K562 (cell line): ENCODE results near the gene EPHB1. TPM values are rescaled to one million over a fixed set of nuclear protein-coding genes. Genes with fewer than 3 reads are reported as not detected.

Source experiments
- ATAC-seq: fragments of 200-7000 bp; cut with Tn5 transposase; 3 replicates; pipeline ENCODE4 v1.9.1; 2020; ENCODE audit warnings: moderate library complexity
- BruUV-seq: library from RNA; stranded (reverse); fragments of 400-500 nt; replicated peaks from 2 replicates; lab custom pipeline; 2021; lab: Mats Ljungman, UMichigan
- CTCF ChIA-PET: fragments of 300-600 bp; formaldehyde crosslinking; extraction: SDS; loops from one replicate; lab custom pipeline; 2021; ENCODE audit warnings: low intra/inter-chr PET ratio; lab: Yijun Ruan, JAX
- POLR2A ChIA-PET: fragments of 300-600, 350-650 bp; sonication (Branson Sonifier 250); formaldehyde crosslinking; extraction: SDS; loops from one replicate; lab custom pipeline; 2021; ENCODE audit warnings: antibody characterized with exemption, inconsistent platforms; lab: Yijun Ruan, JAX
- DNase-seq, 4 experiments: peaks; one replicate each; pipeline versions ENCODE4 v3.0.0 to v3.0.0-alpha.2; 2011 to 2018; ENCODE audit warnings: low spot score in 3 of 4, mixed read lengths in 3 of 4; ENCODE audit errors: extremely low read depth in 1 of 4
- FAIRE-seq: peaks from 2 replicates; lab custom pipeline; 2011; peaks lifted over from hg19 to GRCh38; lab: Jason Lieb, UNC
- H2AFZ ChIP-seq: 2 replicates; pipeline ENCODE4 v1.6.0; 2011; ENCODE audit warnings: low read depth, low read length, control low read depth, inconsistent platforms
- H3K27ac ChIP-seq: fragments of 200-600 bp; 3 replicates; pipeline ENCODE4 v1.8.0; 2011; ENCODE audit warnings: low read depth, mild to moderate bottlenecking, control low read depth, inconsistent platforms, low read length, moderate library complexity, mixed read lengths; ENCODE audit errors: extremely low read depth
- H3K27me3 ChIP-seq, 2 experiments: fragments of 300-600 bp in 1 of 2; 2 replicates in 1 of 2; 3 replicates in 1 of 2; pipeline versions ENCODE4 v1.6.0 to v1.8.0; 2011; ENCODE audit warnings: inconsistent platforms in 2 of 2, low read length in 2 of 2, mild to moderate bottlenecking in 1 of 2, mixed read lengths in 1 of 2, moderate library complexity in 1 of 2; ENCODE audit not compliant: control insufficient read depth in 2 of 2, insufficient read depth in 2 of 2
- H3K36me3 ChIP-seq: fragments of 300-600 bp; 3 replicates; pipeline ENCODE4 v1.8.0; 2011; ENCODE audit warnings: mild to moderate bottlenecking, low read length, inconsistent platforms; ENCODE audit not compliant: control insufficient read depth, insufficient read depth
- H3K4me1 ChIP-seq, 2 experiments: fragments of 200-600 bp in 1 of 2; replicated peaks in 1 of 2; 2 replicates in 1 of 2; 3 replicates in 1 of 2; pipeline versions ENCODE4 v1.5.1 to v1.8.0; 2011; ENCODE audit warnings: inconsistent platforms in 2 of 2, low read length in 2 of 2, mild to moderate bottlenecking in 1 of 2, mixed read lengths in 1 of 2, moderate library complexity in 1 of 2; ENCODE audit not compliant: control insufficient read depth in 2 of 2, insufficient read depth in 2 of 2
- H3K4me2 ChIP-seq: 2 replicates; pipeline ENCODE4 v1.6.1; 2011; ENCODE audit warnings: low read length, control low read depth, inconsistent platforms, mixed read lengths; ENCODE audit not compliant: insufficient read depth
- H3K4me3 ChIP-seq: fragments of 200-600 bp; sonication (generic), shearing (Covaris generic); 2 replicates; pipeline ENCODE4 v1.5.1; 2016; ENCODE audit warnings: control low read depth, inconsistent platforms
- H3K79me2 ChIP-seq: fragments of 200-600 bp; 3 replicates; pipeline ENCODE4 v1.8.0; 2011; ENCODE audit warnings: low read length, inconsistent platforms; ENCODE audit not compliant: control insufficient read depth, insufficient read depth
- H3K9ac ChIP-seq, 2 experiments: 2 replicates each; pipeline versions ENCODE4 v1.6.0 to v1.6.1; 2011; ENCODE audit warnings: low read depth in 2 of 2, low read length in 2 of 2, control low read depth in 1 of 2, inconsistent platforms in 1 of 2, mild to moderate bottlenecking in 1 of 2, mixed read lengths in 1 of 2; ENCODE audit not compliant: insufficient read depth in 1 of 2
- H3K9me1 ChIP-seq: one replicate; pipeline ENCODE4 v1.6.0; 2011; ENCODE audit warnings: inconsistent platforms, mild to moderate bottlenecking, low read length, moderate library complexity; ENCODE audit not compliant: control insufficient read depth, insufficient read depth
- H3K9me3 ChIP-seq: replicated peaks from 2 replicates; pipeline ENCODE4 v1.5.1; 2011; ENCODE audit warnings: low read depth, low read length, inconsistent platforms; ENCODE audit not compliant: control insufficient read depth, insufficient read depth
- H4K20me1 ChIP-seq: replicated peaks from 2 replicates; pipeline ENCODE4 v1.6.1; 2011; ENCODE audit warnings: low read length, inconsistent platforms, mixed read lengths; ENCODE audit not compliant: control insufficient read depth, insufficient read depth
- BRD4 ChIP-seq: fragments of 200-600 bp; sonication (generic); IDR thresholded peaks from 2 replicates; pipeline ENCODE4 v1.6.1; 2017; ENCODE audit warnings: inconsistent platforms
- EZH2 ChIP-seq: IDR thresholded peaks from 2 replicates; pipeline ENCODE4 v1.6.1; 2012; ENCODE audit warnings: low read depth, mild to moderate bottlenecking, inconsistent platforms, low read length, borderline replicate concordance
- HNRNPUL1 ChIP-seq: fragments of 200-400 bp; formaldehyde crosslinking; IDR thresholded peaks from 2 replicates; pipeline ENCODE4 v1.6.1; 2017; ENCODE audit warnings: low read length
- SETDB1 ChIP-seq: IDR thresholded peaks from one replicate; pipeline ENCODE4 v1.6.1; 2012; ENCODE audit warnings: low read length, control low read depth, inconsistent platforms
- SLC30A9 ChIP-seq: fragments of 250-450 bp; sonication (Bioruptor Pico); IDR thresholded peaks from 2 replicates; pipeline ENCODE4 v1.8.0; 2022; ENCODE audit warnings: mild to moderate bottlenecking, moderate library complexity
- XRCC5 ChIP-seq: fragments of 200-400 bp; formaldehyde crosslinking; IDR thresholded peaks from 2 replicates; pipeline ENCODE4 v1.6.1; 2017; ENCODE audit warnings: low read depth, mild to moderate bottlenecking, low read length
- WGBS: fragments of 100-300 bp; shearing (Covaris generic); methylation state at CpG from one replicate; pipeline ENCODE4 v1.1.6; 2016; ENCODE audit warnings: low coverage, mixed read lengths; ENCODE audit not compliant: insufficient coverage; ENCODE audit errors: missing lambda C conversion rate; 5-methylcytosine and 5-hydroxymethylcytosine counted together
- in situ Hi-C: fragments of 300-500 bp; cut with MboI; formaldehyde crosslinking; loops from 4 replicates; pipeline ENCODE4 v1.15.0; 2018; ENCODE audit warnings: inconsistent platforms, mixed read lengths
- intact Hi-C: fragments of 100-400 bp; cut with micrococcal nuclease; formaldehyde crosslinking; loops from 2 replicates; pipeline ENCODE4 v1.14.2; 2022
- polyA plus RNA-seq, 8 experiments: library from polyadenylated mRNA; depleted of rRNA in 4 of 8; stranded (reverse) in 5 of 8; unstranded in 3 of 8; fragments of >200 nt; fragmentation: Nextera tagmentation in 2 of 8; fragmentation: Illumina TruSeq in 1 of 8; extraction: Ambion mirVana in 2 of 8; extraction: Trizol in 1 of 8; gene quantifications; 2 replicates each; pipeline versions ENCODE4 v1.2.1 to v1.2.3, GENCODE V29; 2011 to 2014; ENCODE audit warnings: inconsistent platforms in 1 of 8, missing spikeins in 1 of 8
- total RNA-seq, 7 experiments: library from RNA; depleted of rRNA in 6 of 7; stranded (reverse); fragments of >200 nt in 6 of 7; fragmentation: Illumina TruSeq in 2 of 7; extraction: Trizol in 2 of 7; gene quantifications; 2 replicates each; pipeline versions ENCODE4 v1.2.1 to v1.2.3, GENCODE V29; 2011 to 2021; ENCODE audit warnings: low replicate concordance in 1 of 7
- TF ChIP-seq, protein P1 (sequence below), 2 experiments: fragments of 450-650 bp; IDR thresholded peaks; 2 replicates each; pipeline ENCODE4 v1.6.1; 2016; ENCODE audit warnings: mild to moderate bottlenecking in 2 of 2, borderline replicate concordance in 1 of 2, low read depth in 1 of 2, moderate library complexity in 1 of 2

Gene EPHB1
- total and polyA plus RNA-seq, 9 of the 15 experiments (the other 6 are each of a cell fraction or from before 2014, with no cell fraction given) = 0.29 TPM; not detected in 8

GRCh38 chr3:135133905-135134683 lies 339.0 kb downstream of the EPHB1 start:
- H3K9me3 ChIP-seq = no peaks in the 10 kb centered on the region
- H3K4me1 ChIP-seq = no peaks in the 10 kb centered on the region
- no TSS peak for BruUV-seq
- peaks cover 0 to 8% of the 10 kb centered on the region in 2 experiments; a peak in 2 of 5 replicates for H3K27me3 ChIP-seq
- H3K9me1 ChIP-seq = no peaks in the 10 kb centered on the region
- POLR2A ChIA-PET = no interaction called here
- WGBS = 1% methylated on average over 8 of the region's 8 CpGs
- in situ Hi-C loops (loop anchor here (10.0 kb wide), 1 partner anchor 1891 kb away; no protein-coding TSS in a partner anchor), intact Hi-C loops (no loop called here)
- no peaks in the 10 kb centered on the region; the same call in 1 of the 2 replicates for H4K20me1 ChIP-seq
- FAIRE-seq (no peak), DNase-seq (no peak), ATAC-seq (no peak)
- no peak overlapping the region for H3K4me2 ChIP-seq
- H3K9ac ChIP-seq = no peak overlapping the region
- TF ChIP-seq, protein P1, sequence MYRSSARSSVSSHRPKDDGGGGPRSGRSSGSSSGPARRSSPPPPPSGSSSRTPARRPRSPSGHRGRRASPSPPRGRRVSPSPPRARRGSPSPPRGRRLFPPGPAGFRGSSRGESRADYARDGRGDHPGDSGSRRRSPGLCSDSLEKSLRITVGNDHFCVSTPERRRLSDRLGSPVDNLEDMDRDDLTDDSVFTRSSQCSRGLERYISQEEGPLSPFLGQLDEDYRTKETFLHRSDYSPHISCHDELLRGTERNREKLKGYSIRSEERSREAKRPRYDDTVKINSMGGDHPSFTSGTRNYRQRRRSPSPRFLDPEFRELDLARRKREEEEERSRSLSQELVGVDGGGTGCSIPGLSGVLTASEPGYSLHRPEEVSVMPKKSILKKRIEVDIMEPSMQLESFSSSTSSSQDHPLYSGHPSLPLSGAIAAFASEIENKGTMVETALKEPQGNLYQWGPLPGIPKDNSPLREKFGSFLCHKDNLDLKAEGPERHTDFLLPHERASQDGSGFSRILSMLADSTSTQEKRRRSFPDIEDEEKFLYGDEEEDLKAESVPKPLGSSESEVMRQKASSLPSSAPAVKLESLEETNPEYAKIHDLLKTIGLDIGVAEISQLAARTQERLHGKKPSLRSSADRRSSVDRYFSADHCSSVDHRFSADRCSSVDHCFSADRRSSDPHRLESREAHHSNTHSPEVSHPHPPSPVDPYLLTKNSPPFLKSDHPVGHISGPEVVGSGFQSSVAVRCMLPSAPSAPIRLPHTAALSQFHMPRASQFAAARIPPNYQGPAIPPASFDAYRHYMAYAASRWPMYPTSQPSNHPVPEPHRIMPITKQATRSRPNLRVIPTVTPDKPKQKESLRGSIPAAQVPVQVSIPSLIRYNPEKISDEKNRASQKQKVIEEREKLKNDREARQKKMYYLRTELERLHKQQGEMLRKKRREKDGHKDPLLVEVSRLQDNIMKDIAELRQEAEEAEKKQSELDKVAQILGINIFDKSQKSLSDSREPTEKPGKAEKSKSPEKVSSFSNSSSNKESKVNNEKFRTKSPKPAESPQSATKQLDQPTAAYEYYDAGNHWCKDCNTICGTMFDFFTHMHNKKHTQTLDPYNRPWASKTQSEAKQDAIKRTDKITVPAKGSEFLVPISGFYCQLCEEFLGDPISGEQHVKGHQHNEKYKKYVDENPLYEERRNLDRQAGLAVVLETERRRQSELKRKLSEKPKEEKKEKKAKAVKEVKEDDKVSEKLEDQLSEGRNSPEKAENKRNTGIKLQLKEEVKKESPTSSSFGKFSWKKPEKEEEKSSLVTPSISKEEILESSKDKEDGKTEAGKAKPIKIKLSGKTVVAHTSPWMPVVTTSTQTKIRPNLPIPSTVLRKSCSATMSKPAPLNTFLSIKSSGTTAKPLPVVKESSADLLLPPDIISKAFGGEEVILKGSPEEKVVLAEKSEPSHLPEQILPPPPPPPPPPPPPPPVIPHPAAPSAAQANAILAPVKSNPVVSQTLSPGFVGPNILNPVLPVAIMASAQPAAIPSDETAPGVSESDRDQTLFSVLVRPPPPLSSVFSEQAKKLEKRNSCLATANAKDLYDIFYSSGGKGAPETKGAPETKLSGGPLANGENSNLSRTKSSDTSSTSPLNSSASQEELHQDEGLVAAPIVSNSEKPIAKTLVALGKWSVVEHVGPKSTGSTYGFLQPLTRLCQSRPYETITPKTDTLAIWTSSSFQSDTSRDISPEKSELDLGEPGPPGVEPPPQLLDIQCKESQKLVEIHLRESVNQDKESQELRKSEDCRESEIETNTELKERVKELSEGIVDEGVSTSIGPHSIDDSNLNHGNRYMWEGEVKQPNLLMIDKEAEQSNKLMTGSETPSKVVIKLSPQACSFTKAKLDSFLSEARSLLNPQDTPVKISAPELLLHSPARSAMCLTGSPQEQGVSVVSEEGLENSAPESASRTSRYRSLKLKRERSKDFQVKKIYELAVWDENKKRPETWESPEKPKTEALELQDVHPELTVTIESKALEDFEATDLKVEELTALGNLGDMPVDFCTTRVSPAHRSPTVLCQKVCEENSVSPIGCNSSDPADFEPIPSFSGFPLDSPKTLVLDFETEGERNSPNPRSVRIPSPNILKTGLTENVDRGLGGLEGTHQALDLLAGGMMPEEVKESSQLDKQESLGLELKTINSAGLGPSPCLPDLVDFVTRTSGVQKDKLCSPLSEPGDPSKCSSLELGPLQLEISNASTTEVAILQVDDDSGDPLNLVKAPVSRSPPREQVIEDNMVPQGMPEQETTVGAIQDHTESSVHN (IDR thresholded peaks at IDR 0.05; ENCODE audit: borderline replicate concordance in 1 of 2, low read depth in 1 of 2) = no peak
- no peak for TF ChIP-seq SLC30A9 (CRISPR knock-in tag)
- TF ChIP-seq EZH2 = no peak
- TF ChIP-seq SETDB1 = no peak
- TF ChIP-seq XRCC5 = no peak
- TF ChIP-seq HNRNPUL1 = no peak
- no peak for TF ChIP-seq BRD4
- CTCF ChIA-PET = no interaction called here
- H3K4me3 ChIP-seq = no peak overlapping the region
- no peaks in the 10 kb centered on the region for H3K79me2 ChIP-seq
- no peaks in the 10 kb centered on the region for H3K36me3 ChIP-seq
- H2AFZ ChIP-seq = no peak overlapping the region
- H3K27ac ChIP-seq = no peak overlapping the region
